ENCODE data around the gene CYP2R1. TPM values are rescaled to one million over a fixed set of nuclear protein-coding genes. Genes with fewer than 3 reads are reported as not detected.

Gene CYP2R1
- total and polyA plus RNA-seq, 2 of the 8 experiments (the other 6 are each of a cell fraction or from before 2014, with no cell fraction given): 8.3 to 12.9 TPM

- TF ChIP-seq CHD7 (IDR thresholded peaks at IDR 0.05; ENCODE audit: insufficient replicate concordance, low read length): no peak
- no peak for TF ChIP-seq KDM5A (IDR thresholded peaks at IDR 0.05; ENCODE audit: low read length)
- TF ChIP-seq USF2 (IDR thresholded peaks at IDR 0.05; ENCODE audit: low read length): no peak
- TF ChIP-seq SIN3A (conservative IDR thresholded peaks at IDR 0.05 in 1 of 2, IDR thresholded peaks at IDR 0.05 in 1 of 2; ENCODE audit: low read depth in 1 of 2, low read length in 2 of 2): no peak
- no peak for TF ChIP-seq TBP (IDR thresholded peaks at IDR 0.05; ENCODE audit: low read depth, low read length)
- TF ChIP-seq PHF8 (conservative IDR thresholded peaks at IDR 0.05; ENCODE audit: low read depth, low read length): no peak
- TF ChIP-seq NRF1 (IDR thresholded peaks at IDR 0.05; ENCODE audit: low read depth, low read length): no peak
- no peak for TF ChIP-seq SUZ12 (IDR thresholded peaks at IDR 0.05; ENCODE audit: low read length)
Observed at GRCh38 chr11:14906993-14907392, 15.0 kb upstream of the CYP2R1 start (continued).
